Measurements from ENCODE around the gene VAV3.

VAV3 gene

DNA sequence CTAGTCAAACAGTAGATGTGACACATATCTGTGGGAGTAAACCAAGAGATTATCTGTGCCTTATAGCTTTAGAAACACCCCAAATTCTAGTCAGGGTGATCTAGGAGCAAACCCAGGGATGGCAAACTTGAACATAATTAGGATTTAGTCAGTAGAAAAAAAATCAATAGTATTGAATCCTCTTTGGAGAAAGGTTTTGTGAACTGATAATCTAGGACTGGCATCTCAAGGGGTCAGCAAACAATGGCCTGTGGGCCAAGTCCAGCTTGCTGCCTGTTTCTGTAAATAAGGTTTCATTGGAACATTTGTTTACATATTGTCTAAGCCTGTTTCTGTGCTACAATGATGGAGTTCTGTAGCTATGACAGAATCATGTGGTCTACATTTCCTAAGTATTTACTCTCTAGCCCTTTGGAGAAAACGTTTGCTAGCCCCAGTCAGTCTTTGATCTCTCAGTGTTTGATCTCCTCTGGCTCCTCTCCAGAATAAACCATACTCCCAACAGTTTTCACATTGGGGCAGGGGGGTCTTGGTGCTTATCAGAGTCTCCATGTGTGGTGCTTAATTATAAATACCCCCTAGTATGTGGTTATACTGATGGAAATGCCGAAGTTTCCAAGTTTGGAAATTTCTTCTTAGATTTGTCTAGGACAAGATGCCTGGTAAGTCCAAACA is 438.3 kb downstream of the VAV3 start:
- H3K36me3 Mint-ChIP-seq (ENCODE audit: insufficient read depth): no peaks in the 10 kb centered on the region
- no peak overlapping the region for H3K4me3 Mint-ChIP-seq
- H3K27me3 Mint-ChIP-seq: peaks cover 41% of the 10 kb centered on the region
- H3K9me3 Mint-ChIP-seq: no peaks in the 10 kb centered on the region
- no peak overlapping the region for H3K27ac Mint-ChIP-seq (ENCODE audit: low read depth)
- H3K4me1 Mint-ChIP-seq: no peaks in the 10 kb centered on the region
- DNase-seq (ENCODE audit: low spot score in 2 of 2): no peak
- no peak for ATAC-seq (replicated peaks; ENCODE audit: extremely low read depth, poor library complexity, severe bottlenecking)

DNA sequence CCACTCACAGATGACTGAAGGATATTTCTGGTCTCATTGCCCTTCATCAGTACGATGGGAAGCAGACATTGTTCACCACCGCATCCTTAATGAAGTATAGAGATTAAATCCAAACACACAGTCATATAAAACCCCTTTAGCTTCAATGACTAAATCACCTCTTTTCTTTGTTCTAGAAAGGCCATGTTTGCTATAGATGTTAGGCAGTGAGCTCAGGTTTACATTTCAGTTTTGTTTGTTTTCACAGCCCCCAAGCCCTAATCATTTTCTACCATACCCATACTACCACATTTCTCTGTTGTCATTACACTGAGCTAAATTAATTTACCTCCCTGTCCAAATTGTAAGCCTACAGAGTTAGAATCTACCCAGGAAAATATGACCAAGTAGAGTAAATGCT is 439.0 kb downstream of the VAV3 start:
- peaks cover 34% of the 10 kb centered on the region for H3K27me3 Mint-ChIP-seq
- DNase-seq (ENCODE audit: low spot score in 2 of 2) (no peak), ATAC-seq (replicated peaks; ENCODE audit: extremely low read depth, poor library complexity, severe bottlenecking) (no peak)
- no peaks in the 10 kb centered on the region for H3K36me3 Mint-ChIP-seq (ENCODE audit: insufficient read depth)
- H3K4me3 Mint-ChIP-seq: no peak overlapping the region
- H3K27ac Mint-ChIP-seq (ENCODE audit: low read depth): no peak overlapping the region
- H3K9me3 Mint-ChIP-seq: no peaks in the 10 kb centered on the region
- H3K4me1 Mint-ChIP-seq: no peaks in the 10 kb centered on the region

DNA sequence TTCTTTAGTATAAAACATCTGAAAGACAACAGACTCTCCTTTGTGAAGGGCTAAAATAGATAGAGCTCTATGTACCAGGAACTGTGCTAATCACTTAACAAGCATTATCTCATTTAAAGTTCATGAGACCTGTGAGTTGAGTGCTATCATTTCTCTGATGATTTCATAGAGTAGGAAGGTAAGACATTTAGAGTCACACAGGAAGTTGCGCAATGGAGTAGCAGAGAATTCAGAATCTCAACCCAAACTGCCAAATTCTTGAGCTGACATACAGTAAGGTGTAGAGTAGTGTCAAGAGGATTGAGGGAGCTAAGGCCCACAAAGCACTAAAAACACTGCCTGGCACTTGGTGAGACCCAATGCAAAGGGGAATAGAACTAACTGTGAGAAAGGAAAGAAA is 439.8 kb downstream of the VAV3 start:
- no peak for ATAC-seq (replicated peaks; ENCODE audit: extremely low read depth, poor library complexity, severe bottlenecking)

DNA sequence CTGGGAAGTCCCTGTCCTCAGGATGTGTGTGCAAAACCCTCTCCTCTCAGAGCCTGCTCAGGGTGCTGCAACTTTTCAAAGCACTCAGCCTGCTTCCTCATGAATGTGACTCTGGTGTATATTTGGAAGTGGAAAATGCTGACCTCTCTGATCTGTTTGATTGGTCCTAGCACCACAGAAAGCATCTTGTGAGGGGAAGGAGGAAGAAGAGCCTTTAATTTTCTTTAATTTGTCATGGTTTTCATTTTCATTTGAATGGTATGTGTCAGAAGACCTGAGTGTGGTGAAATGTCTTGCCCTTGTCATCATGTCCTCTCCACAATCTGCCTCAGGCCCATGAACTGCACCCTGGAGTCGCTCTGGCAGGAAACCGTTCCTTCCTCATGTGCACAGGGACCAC is 440.7 kb downstream of the VAV3 start:
- Mint-ChIP-seq H3K27ac (ENCODE audit: low read depth) (no peak overlapping the region), H3K9me3 (no peaks in the 10 kb centered on the region), H3K4me1 (no peaks in the 10 kb centered on the region), H3K36me3 (ENCODE audit: insufficient read depth) (no peaks in the 10 kb centered on the region), H3K27me3 (peaks cover 35% of the 10 kb centered on the region), H3K4me3 (no peak overlapping the region)
- ATAC-seq (replicated peaks; ENCODE audit: extremely low read depth, poor library complexity, severe bottlenecking) (no peak), DNase-seq (ENCODE audit: low spot score in 2 of 2) (no peak)

More for the DNA sequence above, 439.8 kb downstream of the VAV3 start:
- Mint-ChIP-seq H3K4me1 (no peaks in the 10 kb centered on the region), H3K4me3 (no peak overlapping the region), H3K36me3 (ENCODE audit: insufficient read depth) (no peaks in the 10 kb centered on the region), H3K27ac (ENCODE audit: low read depth) (no peak overlapping the region), H3K9me3 (no peaks in the 10 kb centered on the region), H3K27me3 (peaks cover 27% of the 10 kb centered on the region)
- no peak for DNase-seq (ENCODE audit: low spot score in 2 of 2)

DNA sequence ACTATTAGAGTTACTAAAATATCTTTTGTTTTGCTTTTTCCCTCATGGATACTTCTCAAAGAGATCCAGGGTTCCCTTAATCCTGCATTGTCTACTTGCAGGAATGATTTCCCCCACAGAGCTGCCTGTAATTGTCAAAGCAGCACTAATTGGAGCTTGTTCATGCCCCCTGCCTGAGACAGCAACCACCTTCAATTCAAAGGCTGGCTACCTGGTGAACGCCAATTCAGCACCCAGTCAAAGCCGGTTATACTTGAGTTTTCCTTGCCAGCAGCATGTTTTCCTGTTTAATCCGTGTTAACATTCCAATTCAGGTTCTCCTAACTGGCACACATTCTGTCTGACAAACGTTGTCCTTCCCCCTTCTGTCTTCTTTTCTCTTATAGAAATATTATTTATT is 441.2 kb downstream of the VAV3 start:
- DNase-seq (ENCODE audit: low spot score in 2 of 2) (no peak), ATAC-seq (replicated peaks; ENCODE audit: extremely low read depth, poor library complexity, severe bottlenecking) (no peak)
- H3K9me3 Mint-ChIP-seq: no peaks in the 10 kb centered on the region
- no peak overlapping the region for H3K4me3 Mint-ChIP-seq
- H3K4me1 Mint-ChIP-seq: no peaks in the 10 kb centered on the region
- no peaks in the 10 kb centered on the region for H3K36me3 Mint-ChIP-seq (ENCODE audit: insufficient read depth)
- peaks cover 38% of the 10 kb centered on the region for H3K27me3 Mint-ChIP-seq
- H3K27ac Mint-ChIP-seq (ENCODE audit: low read depth): no peak overlapping the region

DNA sequence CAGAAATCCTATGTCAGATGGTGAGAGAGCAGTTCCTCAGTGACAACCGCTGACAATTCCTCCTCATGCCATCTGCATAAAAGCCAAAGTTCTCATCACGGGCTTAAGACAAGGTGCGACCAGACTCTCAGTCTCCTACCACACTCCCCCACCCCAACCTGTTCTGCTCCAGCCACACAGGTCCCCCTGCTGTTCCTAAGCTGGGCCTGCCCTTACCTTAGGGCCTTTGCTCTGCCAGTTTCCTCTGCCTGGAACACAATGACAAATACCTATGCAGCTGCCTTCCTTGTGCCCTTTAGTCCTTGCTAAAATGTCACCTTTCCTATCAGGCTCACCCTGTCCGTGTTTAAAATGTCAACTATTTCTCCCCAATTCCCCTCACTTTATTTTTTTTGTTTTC is 441.9 kb downstream of the VAV3 start:
- DNase-seq (ENCODE audit: low spot score in 2 of 2) (no peak), ATAC-seq (replicated peaks; ENCODE audit: extremely low read depth, poor library complexity, severe bottlenecking) (no peak)
- H3K27ac Mint-ChIP-seq (ENCODE audit: low read depth): no peak overlapping the region
- no peak overlapping the region for H3K4me3 Mint-ChIP-seq
- H3K4me1 Mint-ChIP-seq: no peaks in the 10 kb centered on the region
- no peaks in the 10 kb centered on the region for H3K36me3 Mint-ChIP-seq (ENCODE audit: insufficient read depth)
- H3K27me3 Mint-ChIP-seq: peaks cover 31% of the 10 kb centered on the region
- H3K9me3 Mint-ChIP-seq: no peaks in the 10 kb centered on the region

Measured in central memory CD8-positive, alpha-beta T cell (primary cell).